Measurements from ENCODE around the gene NAB2.

- TF ChIP-seq ZNF274 (IDR thresholded peaks at IDR 0.05; ENCODE audit: low read depth, low read length) (no peak), SUZ12 (IDR thresholded peaks at IDR 0.05; ENCODE audit: extremely low read depth, insufficient read depth, insufficient read length) (no peak), YY1 (IDR thresholded peaks at IDR 0.05; ENCODE audit: insufficient read depth, insufficient read length) (no peak)
These were observed 51.1 kb downstream of the NAB2 start for GRCh38 chr12:57139796-57140649.

Data from NT2/D1 (cell line).